ENCODE measurements around the gene TRPV2. TPM values are rescaled to one million over a fixed set of nuclear protein-coding genes. Genes with fewer than 3 reads are reported as not detected.

The TRPV2 gene
- total and polyA plus RNA-seq, 10 of the 15 experiments (the other 5 are each of a cell fraction or from before 2014, with no cell fraction given): 8.9 to 94.4 (median 54.1) TPM

GRCh38 chr17:16427020-16427419 lies 11.6 kb downstream of the TRPV2 start:
- Histone ChIP-seq H3K9me3 (replicated peaks; ENCODE audit: control insufficient read depth, insufficient read depth, low read length) (no peaks in the 10 kb centered on the region), H3K79me2 (ENCODE audit: control insufficient read depth, insufficient read depth, low read length) (peaks cover 2% of the 10 kb centered on the region; the same call in 1 of the 2 replicates), H3K36me3 (ENCODE audit: control insufficient read depth in 2 of 2, insufficient read depth in 2 of 2, low read length in 1 of 2) (peaks cover 26 to 36% of the 10 kb centered on the region in 2 experiments), H3K4me1 (ENCODE audit: control insufficient read depth, insufficient read depth, low read length) (no peaks in the 10 kb centered on the region), H4K20me1 (ENCODE audit: control insufficient read depth, insufficient read depth) (no peaks in the 10 kb centered on the region), H3K4me3 (no peak overlapping the region), H3K9ac (ENCODE audit: control insufficient read depth, insufficient read depth, low read length) (no peak overlapping the region), H3K27ac (ENCODE audit: control insufficient read depth, insufficient read depth) (no peak overlapping the region), H3K4me2 (ENCODE audit: control insufficient read depth, insufficient read depth) (no peak overlapping the region), H2AFZ (ENCODE audit: control insufficient read depth, low read depth, low read length) (no peak overlapping the region), H3K27me3 (replicated peaks in 1 of 2; ENCODE audit: control insufficient read depth in 2 of 2, insufficient read depth in 2 of 2, low read length in 1 of 2) (no peaks in the 10 kb centered on the region)
- FAIRE-seq (no peak), ATAC-seq (no peak), DNase-seq (ENCODE audit: low read depth, low spot score) (no peak)
- ChIA-PET POLR2A (interaction anchor here (1.3 to 1.8 kb wide), 2 partner anchors 10 to 12 kb away, joined by 4 to 6 read pairs; no protein-coding TSS in a partner anchor), SMC1A (ENCODE audit: uncharacterized antibody, unreplicated experiment) (interaction anchor here (1.1 to 2.5 kb wide), 8 partner anchors 9 to 63 kb away, joined by 3 to 11 read pairs (median 4); partner anchors contain the start of gene TRPV2), CTCF (interaction anchor here (1.1 to 4.7 kb wide), 8 partner anchors 10 to 95 kb away, joined by 3 to 54 read pairs (median 8); partner anchors contain the start of gene TRPV2), RAD21 (ENCODE audit: unreplicated experiment) (interaction anchor here (0.9 to 1.7 kb wide), 3 partner anchors 8 to 14 kb away, joined by 4 to 5 read pairs (median 4); no protein-coding TSS in a partner anchor)
- intact Hi-C loops (cut with micrococcal nuclease; ENCODE audit: unreplicated experiment) (no loop called here), in situ Hi-C loops (cut with MboI) (no loop called here)
- WGBS (ENCODE audit: insufficient coverage, insufficient replicate concordance, low lambda C conversion rate, missing lambda C conversion rate): 100% methylated on average over 3 of the region's 3 CpGs
- no peak for TF ChIP-seq ZNF274 (IDR thresholded peaks at IDR 0.05; ENCODE audit: insufficient read depth, insufficient read length)
- TF ChIP-seq GATAD2B (conservative IDR thresholded peaks at IDR 0.05; ENCODE audit: low read depth): no peak
- no peak for TF ChIP-seq ZBTB4 (CRISPR knock-in tag; IDR thresholded peaks at IDR 0.05)
- TF ChIP-seq CHD4 (IDR thresholded peaks at IDR 0.05): no peak
- TF ChIP-seq USF2 (IDR thresholded peaks at IDR 0.05; ENCODE audit: borderline replicate concordance, low read depth, low read length): no peak
- TF ChIP-seq HDGF (IDR thresholded peaks at IDR 0.05): no peak
- no TSS peak for BruUV-seq (replicated peaks)

All from GM12878 (cell line).